ENCODE data around the gene KCNC1.

KCNC1 gene

DNA sequence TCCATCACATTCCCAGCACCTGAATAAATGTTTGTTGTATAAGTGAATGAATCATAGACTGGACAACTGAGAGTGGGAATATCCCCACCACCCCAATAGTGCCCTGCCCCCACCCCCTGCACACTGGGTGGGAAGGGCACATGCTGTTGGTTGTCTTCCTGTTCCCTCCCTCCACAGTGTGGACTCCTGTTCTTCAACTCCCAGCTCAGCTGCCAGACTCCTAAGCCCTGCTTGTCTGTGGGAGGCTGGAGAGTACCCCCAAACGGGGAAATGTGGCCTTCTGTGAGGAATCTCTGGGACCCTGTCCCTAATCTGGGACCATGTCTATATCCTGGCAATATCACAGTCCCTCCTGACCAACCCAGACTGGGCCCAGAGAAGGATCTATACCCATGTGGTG lies 20.7 kb upstream of the KCNC1 start:
- no peak for TF ChIP-seq CTCF (conservative IDR thresholded peaks at IDR 0.05; ENCODE audit: control insufficient read depth, insufficient read depth, low read depth, low read length)
- no peak overlapping the region for H3K4me3 ChIP-seq (ENCODE audit: control insufficient read depth, low read depth, low read length)
- no peak for DNase-seq (ENCODE audit: low read depth)

GRCh38 chr11:17714356-17714854 lies 20.2 kb upstream of the KCNC1 start:
- TF ChIP-seq CTCF (conservative IDR thresholded peaks at IDR 0.05; ENCODE audit: control insufficient read depth, insufficient read depth, low read depth, low read length) = no peak
- no peak for DNase-seq (ENCODE audit: low read depth)
- H3K4me3 ChIP-seq (ENCODE audit: control insufficient read depth, low read depth, low read length) = no peak overlapping the region

GRCh38 chr11:17714870-17715269 lies 19.7 kb upstream of the KCNC1 start:
- TF ChIP-seq CTCF (conservative IDR thresholded peaks at IDR 0.05; ENCODE audit: control insufficient read depth, insufficient read depth, low read depth, low read length) = no peak
- DNase-seq (ENCODE audit: low read depth) = no peak
- no peak overlapping the region for H3K4me3 ChIP-seq (ENCODE audit: control insufficient read depth, low read depth, low read length)

- DNase-seq (ENCODE audit: low read depth) = no peak
- no peak for TF ChIP-seq CTCF (conservative IDR thresholded peaks at IDR 0.05; ENCODE audit: control insufficient read depth, insufficient read depth, low read depth, low read length)
- no peak overlapping the region for H3K4me3 ChIP-seq (ENCODE audit: control insufficient read depth, low read depth, low read length)
Measured at GRCh38 chr11:17716807-17717206, 17.8 kb upstream of the KCNC1 start.

GRCh38 chr11:17718015-17718414 lies 16.6 kb upstream of the KCNC1 start:
- DNase-seq (ENCODE audit: low read depth) = no peak
- no peak for TF ChIP-seq CTCF (conservative IDR thresholded peaks at IDR 0.05; ENCODE audit: control insufficient read depth, insufficient read depth, low read depth, low read length)
- H3K4me3 ChIP-seq (ENCODE audit: control insufficient read depth, low read depth, low read length) = no peak overlapping the region

- no peak overlapping the region for H3K4me3 ChIP-seq (ENCODE audit: control insufficient read depth, low read depth, low read length)
- no peak for TF ChIP-seq CTCF (conservative IDR thresholded peaks at IDR 0.05; ENCODE audit: control insufficient read depth, insufficient read depth, low read depth, low read length)
- DNase-seq (ENCODE audit: low read depth) = no peak
Measured at GRCh38 chr11:17718510-17718962, 16.0 kb upstream of the KCNC1 start.

Measured in fibroblast of mammary gland (primary cell).